GM12801 (cell line): ENCODE data around the gene MYO1F.

ENCODE experiments used
- CTCF ChIP-seq: IDR thresholded peaks from one replicate; pipeline ENCODE4 v1.5.1; 2011; ENCODE audit warnings: control low read depth; ENCODE audit not compliant: insufficient read length; ENCODE audit errors: extremely low read depth

MYO1F gene

GRCh38 chr19:8567522-8568172, 9.6 kb downstream of the MYO1F start:
- TF ChIP-seq CTCF = no peak

GRCh38 chr19:8566855-8567254, 10.4 kb downstream of the MYO1F start:
- no peak for TF ChIP-seq CTCF

GRCh38 chr19:8561075-8561764, 16.0 kb downstream of the MYO1F start:
- no peak for TF ChIP-seq CTCF

- TF ChIP-seq CTCF = no peak
Observed at GRCh38 chr19:8558325-8558724, 18.9 kb downstream of the MYO1F start.

- no peak for TF ChIP-seq CTCF
Observed at GRCh38 chr19:8557642-8558238, 19.5 kb downstream of the MYO1F start.

GRCh38 chr19:8552810-8553209, 24.4 kb downstream of the MYO1F start:
- TF ChIP-seq CTCF = no peak

GRCh38 chr19:8550070-8550469, 27.2 kb downstream of the MYO1F start:
- no peak for TF ChIP-seq CTCF
